AG10803 (cell line): ENCODE measurements around the gene TAF10.

ENCODE experiments used
- DNase-seq: peaks from one replicate; pipeline ENCODE4 v3.0.0; 2010; ENCODE audit warnings: low read depth
- H3K4me3 ChIP-seq: 2 replicates; pipeline ENCODE4 v1.5.1; 2011; ENCODE audit warnings: mild to moderate bottlenecking, low read length, control low read depth
- CTCF ChIP-seq: conservative IDR thresholded peaks from 2 replicates; pipeline ENCODE4 v1.5.1; 2011; ENCODE audit warnings: mild to moderate bottlenecking, low read length, control low read depth, inconsistent platforms

The TAF10 gene

GRCh38 chr11:6618117-6619003 lies 6.3 kb upstream of the TAF10 start:
- peak; percentile 35 for TF ChIP-seq CTCF
- peak overlapping the region; percentile 98 for H3K4me3 ChIP-seq
- peak; percentile 66 for DNase-seq

- DNase-seq, result no peak
- no peak for TF ChIP-seq CTCF
- peak overlapping the region; percentile 98 for H3K4me3 ChIP-seq
Measured at GRCh38 chr11:6617315-6617781, 5.3 kb upstream of the TAF10 start.

- no peak for TF ChIP-seq CTCF
- DNase-seq, result no peak
- H3K4me3 ChIP-seq, result no peak overlapping the region
Measured at GRCh38 chr11:6616596-6617250, 4.7 kb upstream of the TAF10 start.

GRCh38 chr11:6615882-6616585 lies 4.0 kb upstream of the TAF10 start:
- DNase-seq, result no peak
- H3K4me3 ChIP-seq, result no peak overlapping the region
- no peak for TF ChIP-seq CTCF

- H3K4me3 ChIP-seq, result no peak overlapping the region
- no peak for DNase-seq
- no peak for TF ChIP-seq CTCF
Measured at GRCh38 chr11:6615046-6615445, 3.0 kb upstream of the TAF10 start.

GRCh38 chr11:6614446-6614845 lies 2.4 kb upstream of the TAF10 start:
- no peak for DNase-seq
- no peak overlapping the region for H3K4me3 ChIP-seq
- no peak for TF ChIP-seq CTCF
